Left lobe of liver (tissue), 2 donors: ENCODE measurements around the gene B3GALT2. TPM values are rescaled to one million over a fixed set of nuclear protein-coding genes. Genes with fewer than 3 reads are reported as not detected.

Experiments used
- ATAC-seq: fragments of 200-7000 bp; cut with Tn5 transposase; one replicate; pipeline ENCODE4 v1.9.1; 2020; ENCODE audit warnings: mild to moderate bottlenecking, moderate library complexity
- DNase-seq: peaks from one replicate; pipeline ENCODE4 v3.0.0-alpha.2; 2020; ENCODE audit warnings: low spot score
- total RNA-seq: library from RNA; stranded (reverse); gene quantifications from one replicate; pipeline ENCODE4 v1.2.1, GENCODE V29; 2021
- donor health status: DM: no; HTN: no; CAD: no; lungs with moderate emphysema.
- donor health status: DM: no; HTN: yes; CAD: no.

Gene B3GALT2
- total RNA-seq, 1 donor from 2014 or later, result 0.13 TPM

DNA sequence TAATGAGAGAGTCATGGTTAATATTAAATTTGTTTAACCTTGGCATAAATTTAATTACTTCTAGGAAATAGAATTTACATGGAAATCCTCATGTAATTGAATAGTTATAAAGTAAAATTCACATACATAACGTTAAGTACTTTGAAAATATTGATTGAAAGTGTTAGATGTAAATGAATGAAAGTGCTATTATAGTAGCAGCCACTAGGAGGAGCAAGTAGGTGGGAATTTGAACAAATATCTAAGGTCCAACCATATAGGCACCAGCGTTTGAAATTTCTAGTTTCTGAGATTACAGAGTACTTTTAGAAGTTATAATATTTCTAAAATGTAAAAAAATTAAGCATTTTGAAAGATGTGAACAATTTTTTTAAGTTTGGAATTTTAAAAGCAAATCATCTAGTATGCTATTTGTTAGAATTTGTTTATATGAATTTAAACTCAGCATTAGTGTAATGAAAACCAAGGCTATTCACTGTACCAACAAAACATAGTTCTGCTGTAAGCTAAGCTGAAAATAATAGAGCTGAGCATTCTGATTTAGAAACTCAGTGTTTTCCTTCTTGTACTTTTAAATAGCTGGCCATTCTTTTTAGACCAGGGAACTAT, 3.3 kb downstream of the B3GALT2 start:
- no peak for DNase-seq
- ATAC-seq, result peak; percentile 87

DNA sequence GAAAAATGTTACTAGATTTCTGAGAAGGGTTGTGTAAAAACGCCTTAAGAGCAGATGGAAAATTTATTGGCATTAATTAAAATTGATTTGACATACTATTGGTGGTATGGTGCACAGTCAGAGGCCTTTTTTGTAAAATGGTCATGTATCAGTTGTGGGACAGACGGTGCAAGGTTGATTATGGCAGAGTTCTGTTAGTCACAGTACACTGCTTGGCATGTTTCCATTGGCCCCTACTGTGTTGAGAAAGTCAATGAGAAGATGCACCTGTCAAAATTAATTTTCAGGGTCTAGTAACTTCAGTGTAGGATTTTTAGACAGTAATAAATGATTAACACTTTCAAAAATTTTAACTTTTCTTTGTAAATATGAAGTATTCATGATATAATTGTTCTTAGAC, 4.4 kb downstream of the B3GALT2 start:
- ATAC-seq (no peak), DNase-seq (no peak)

DNA sequence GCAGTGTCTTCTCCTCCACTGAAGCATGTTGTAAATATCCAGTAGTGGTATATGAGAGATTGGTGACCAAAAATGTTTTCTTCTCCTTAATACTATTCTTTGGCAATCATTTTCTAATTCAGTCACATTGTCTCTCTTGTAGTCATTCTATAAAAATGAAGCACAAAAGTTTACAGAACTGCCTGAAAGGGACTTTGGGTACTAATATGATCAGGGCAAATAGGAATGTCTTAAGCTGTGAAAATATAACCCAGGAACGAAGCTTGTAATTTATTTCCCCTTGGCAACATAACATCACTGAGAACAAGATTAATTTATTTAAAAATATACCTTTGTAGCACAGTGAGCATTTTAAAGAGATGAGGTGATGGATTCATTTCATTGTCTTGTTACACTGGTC, 4.9 kb downstream of the B3GALT2 start:
- no peak for ATAC-seq
- DNase-seq, result no peak

DNA sequence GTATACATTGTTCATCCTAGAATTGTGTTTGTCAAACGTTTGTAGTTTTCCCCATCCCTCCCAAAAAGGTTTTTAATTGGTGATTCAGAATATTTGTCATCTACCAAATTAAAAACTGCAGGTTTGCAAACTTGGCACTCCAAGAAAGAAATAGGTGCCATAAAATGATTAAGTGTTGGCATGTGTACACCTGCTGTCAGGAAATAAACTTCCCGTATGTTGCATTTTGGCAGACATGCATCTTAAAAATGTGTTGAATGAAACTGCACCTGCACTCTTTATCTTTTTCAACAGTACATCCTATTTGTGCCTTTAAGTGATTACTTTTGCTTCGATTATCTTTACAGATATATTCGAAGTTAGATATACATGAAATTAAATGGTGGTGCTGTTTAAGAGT, 7.3 kb downstream of the B3GALT2 start:
- ATAC-seq, result no peak
- DNase-seq, result no peak

DNA sequence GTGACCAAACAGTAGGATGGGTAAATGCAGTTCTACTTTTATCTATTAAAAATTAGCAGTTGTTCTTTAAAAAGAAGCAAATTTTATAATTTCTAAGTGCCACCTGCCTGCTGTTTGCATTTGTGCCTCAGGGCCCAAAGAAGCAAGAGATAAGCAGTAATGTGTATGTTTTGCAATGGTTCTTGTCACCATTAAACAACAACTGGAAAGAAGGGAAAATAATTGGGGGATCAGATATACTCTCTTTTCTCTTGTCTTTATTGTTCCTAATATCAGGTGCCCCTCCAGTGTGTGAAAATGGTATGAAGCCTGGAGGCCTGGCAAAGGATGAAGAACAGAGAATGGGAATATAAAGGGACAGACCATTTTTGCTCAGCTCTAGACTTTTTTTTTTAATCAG, 9.6 kb downstream of the B3GALT2 start:
- ATAC-seq (no peak), DNase-seq (no peak)

DNA sequence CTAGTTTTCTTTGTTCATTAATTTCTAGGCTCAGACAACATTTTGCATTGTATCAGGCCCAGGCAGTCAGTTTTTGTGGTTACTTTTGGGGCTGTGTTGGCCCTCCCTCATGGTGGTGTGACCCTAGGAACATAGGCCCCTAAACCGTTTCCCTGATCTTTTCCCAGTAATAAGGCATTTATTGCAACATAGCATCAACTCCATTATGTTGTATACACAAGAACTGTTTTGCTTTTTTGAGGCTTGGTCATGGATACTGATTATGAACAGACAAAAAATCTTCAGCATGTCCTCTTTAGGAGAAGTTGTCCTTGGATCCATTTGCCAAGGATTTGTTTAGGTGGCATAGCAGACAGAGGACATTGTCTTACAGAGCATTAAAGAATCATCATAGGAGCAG, 10.3 kb downstream of the B3GALT2 start:
- DNase-seq, result no peak
- no peak for ATAC-seq

DNA sequence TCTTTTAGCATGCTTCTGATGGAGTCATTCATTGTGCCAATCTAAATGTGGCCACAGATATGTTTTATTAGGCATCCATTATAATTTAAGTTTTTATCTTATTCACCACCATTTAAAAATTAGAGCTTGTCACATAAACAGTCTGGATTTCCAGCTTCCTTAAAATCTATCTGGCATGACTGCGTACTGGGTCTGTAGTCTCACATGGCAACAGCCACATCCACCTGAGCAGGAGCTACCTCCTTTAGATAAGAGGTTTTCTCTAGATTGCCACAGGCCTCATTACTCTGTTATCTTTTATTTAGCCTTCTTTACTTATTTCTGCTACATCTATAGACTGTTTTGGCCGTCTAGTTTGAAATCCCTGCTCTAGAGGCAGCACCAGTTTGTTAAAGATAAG, 29.1 kb downstream of the B3GALT2 start:
- ATAC-seq, result no peak
- no peak for DNase-seq

DNA sequence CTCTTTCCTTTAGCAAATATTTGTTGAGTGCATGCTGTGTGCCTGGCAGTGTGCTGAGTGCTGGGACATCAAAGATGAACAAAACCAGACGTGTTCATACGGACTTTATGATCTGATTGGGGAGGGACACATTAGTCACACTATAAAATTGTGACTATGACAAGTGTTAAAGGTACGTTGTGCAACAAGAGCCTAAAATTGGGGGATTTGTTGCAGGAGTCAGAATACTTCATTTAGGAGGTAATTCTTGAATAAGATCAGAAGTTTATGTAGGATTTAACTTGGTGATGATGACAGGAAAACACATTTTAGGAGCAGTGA, 29.6 kb downstream of the B3GALT2 start:
- ATAC-seq, result no peak
- no peak for DNase-seq

DNA sequence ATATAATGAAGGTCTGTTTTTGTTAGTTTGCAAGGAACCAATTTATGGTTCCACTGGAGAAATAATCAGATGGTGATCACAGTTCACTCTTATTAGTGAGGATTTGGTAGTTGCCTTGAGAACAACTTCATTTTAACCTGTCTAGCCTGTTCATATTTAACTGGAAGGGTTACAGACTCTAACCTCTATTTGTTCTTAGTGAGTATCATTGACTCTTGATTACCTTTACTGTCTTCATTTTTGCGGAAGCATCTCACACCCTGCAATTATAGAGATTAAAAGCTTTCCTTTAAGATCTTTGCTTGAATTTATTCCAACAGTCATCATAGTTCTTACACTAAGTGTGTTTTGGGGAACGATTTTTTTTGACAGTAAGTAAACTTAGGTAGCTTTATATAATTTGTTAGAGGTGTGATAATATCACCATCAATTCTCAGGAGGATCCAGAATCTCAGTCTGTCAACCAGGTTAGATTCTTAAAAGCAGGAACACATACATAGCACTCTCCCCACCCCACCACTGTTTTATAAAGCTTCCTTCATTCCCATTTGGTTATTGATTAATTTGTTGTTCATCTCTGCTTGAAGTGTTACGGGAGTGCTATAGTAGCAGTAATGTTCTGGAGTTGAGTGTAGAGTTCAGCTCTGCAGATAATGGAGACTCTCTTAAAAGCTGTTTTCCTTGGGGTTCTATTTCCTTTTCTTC, 30.1 kb downstream of the B3GALT2 start:
- DNase-seq (no peak), ATAC-seq (no peak)

DNA sequence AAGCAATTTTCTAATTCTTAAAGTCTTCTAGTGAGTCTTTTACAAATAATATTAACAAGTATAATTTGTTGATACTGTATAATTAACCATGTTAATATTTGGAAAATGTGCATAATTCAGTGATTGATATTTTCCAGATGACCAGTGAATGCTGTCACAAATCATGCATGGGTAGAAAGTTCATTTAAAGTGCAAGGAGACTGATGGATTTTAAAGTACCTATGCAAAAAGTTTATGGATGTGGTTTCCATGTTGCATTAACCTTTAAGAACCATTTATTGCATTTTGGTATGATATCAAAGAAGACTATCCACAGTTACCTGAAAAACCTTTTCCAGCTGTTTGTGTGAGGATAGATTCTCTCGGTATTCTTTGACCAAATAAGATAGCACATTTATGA, 41.4 kb downstream of the B3GALT2 start:
- ATAC-seq (no peak), DNase-seq (no peak)

DNA sequence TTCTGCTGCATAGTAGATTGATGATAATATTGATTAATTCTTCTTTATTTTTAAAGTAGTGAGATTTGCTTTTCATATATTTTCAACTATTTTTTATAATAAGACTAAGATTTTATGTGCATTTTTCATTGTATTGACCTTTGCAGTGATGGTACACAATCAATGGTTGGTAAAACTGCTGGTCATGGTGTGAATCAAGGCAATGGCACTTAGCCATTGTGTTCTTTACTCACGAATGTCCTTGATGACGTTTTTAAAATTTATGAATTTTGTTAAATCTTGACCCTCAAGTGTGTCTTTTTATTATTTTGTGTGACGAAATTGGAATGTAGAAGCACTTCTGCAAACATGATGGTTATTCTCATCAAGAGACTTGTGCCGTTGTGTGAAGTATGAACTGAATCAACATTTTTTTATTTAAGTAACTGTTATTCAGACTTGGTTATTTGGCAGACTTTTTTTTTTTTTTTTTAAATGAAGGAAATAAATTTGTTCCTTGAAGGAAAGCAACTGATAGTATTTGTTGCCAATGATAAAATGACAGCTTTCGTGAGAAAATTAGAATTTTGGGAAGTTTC, 42.0 kb downstream of the B3GALT2 start:
- ATAC-seq, result no peak
- no peak for DNase-seq

DNA sequence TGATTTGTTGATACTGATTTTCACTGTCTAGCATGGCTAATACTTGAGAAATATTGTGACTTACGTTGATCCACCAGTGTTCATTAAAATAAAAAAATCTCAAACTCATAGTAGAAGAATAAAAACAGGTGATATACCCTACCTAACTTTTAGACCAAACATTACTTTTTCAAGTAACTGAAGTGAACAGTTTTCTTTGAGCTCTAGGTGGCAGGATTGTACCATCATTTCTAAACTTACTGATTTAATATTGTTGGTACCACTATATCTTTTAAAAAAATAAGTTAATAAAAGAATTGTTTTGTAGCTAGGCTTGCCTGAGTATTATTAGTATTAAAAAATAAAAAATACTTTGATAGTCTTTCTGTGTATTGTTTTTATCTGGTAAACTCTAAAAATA, 43.1 kb downstream of the B3GALT2 start:
- no peak for DNase-seq
- ATAC-seq, result no peak

DNA sequence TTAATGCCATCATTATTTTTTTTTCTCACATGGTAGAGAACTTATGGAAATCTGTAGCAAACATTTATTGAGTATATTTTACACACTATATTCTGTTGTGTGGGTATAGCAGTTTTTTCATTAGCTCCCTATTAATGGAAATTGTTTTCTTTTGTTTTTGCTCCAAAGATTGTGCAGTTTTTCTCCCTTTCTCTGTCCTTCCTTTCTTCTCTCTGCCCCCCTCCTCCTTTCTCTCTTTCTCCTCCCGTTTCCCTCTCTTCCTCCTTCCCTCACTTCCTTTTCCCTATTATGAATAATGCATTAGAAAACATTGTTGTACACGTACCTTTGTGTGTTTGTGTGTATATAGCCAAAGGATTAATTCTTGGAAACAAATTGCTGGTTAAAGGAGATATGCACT, 44.0 kb downstream of the B3GALT2 start:
- DNase-seq (no peak), ATAC-seq (no peak)

DNA sequence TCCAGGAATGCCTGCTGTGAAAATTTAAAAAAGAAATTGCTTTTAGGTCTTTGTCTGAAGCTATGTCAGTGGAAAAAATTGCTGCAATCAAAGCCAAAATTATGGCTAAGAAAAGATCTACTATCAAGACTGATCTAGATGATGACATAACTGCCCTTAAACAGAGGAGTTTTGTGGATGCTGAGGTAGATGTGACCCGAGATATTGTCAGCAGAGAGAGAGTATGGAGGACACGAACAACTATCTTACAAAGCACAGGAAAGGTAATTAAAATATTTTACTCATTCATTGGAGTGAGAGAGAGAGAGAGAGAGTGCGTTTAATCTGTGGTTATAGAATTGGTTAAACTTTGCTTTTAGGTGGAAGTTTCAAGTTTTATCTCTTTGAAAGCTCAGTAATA, 44.6 kb downstream of the B3GALT2 start:
- DNase-seq (no peak), ATAC-seq (no peak)

DNA sequence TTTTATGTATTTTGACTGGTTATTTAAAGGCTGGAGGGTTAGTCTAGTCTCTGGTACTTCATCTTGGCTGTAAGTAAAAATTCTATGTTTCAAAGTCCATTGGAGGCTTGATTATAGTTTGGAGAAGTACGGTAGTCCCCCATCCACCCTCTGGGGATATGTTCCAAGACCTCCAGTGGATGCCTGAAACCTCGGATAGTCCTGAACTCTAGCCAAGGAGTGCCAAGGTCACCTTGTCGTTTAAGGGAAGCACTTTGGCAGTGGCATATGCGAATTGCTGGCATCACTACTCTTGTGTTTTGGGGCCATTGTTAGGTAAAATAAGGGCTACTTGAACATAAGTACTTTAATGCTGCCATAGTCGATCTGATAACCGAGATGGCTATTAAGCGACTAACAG, 46.2 kb downstream of the B3GALT2 start:
- DNase-seq (no peak), ATAC-seq (no peak)

DNA sequence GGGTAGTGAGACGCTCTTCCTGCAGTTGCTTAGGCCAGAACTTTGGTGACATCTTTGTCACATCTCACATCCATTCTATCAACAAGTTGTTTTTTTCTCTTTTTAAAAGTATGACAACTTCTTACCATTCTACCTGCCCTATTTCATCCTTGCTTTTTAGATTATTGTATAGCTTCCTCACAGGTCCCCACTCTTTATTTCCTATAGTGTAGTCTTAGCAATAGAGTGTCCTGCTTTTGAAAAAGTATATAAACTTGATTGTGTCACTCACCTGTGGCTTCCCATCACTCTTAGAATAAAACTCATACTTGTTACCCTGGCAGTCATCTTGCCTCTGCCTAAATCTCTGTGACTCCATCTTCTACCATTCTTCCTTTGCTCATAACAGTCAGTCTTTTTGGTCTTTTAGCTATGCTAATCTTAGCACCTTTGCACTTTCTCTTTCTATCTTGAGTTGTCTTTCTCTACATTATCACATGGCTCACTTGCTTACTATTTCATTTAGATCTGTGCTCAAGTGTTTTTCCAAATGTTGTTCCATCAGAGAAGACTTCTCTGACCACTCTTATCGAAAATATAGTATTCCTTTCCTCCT, 55.0 kb downstream of the B3GALT2 start:
- no peak for ATAC-seq
- DNase-seq, result no peak

Other genes with a start within 250 kb of the B3GALT2 start
- 15.2 TPM for gene UCHL5, start 127.3 kb downstream of the B3GALT2 start, total RNA-seq
- 21.4 TPM for gene RO60, start 127.0 kb downstream of the B3GALT2 start, total RNA-seq
- gene GLRX2, start 81.2 kb downstream of the B3GALT2 start, total RNA-seq, result 13.2 TPM
- gene CDC73, start 64.6 kb downstream of the B3GALT2 start, total RNA-seq, result 17.9 TPM